Mesothelial cell of epicardium (in vitro differentiated cells): ENCODE results near the gene USH2A. TPM values are rescaled to one million over a fixed set of nuclear protein-coding genes. Genes with fewer than 3 reads are reported as not detected.
"Not testable (repeated sequence)": the region's sequence is repeated elsewhere in the genome, so short reads cannot be mapped to it uniquely, and the experiment has no call there.

ENCODE experiments used
- DNase-seq, 2 experiments: peaks; one replicate each; pipeline ENCODE4 v3.0.0; 2021; ENCODE audit warnings: low spot score in 2 of 2; ENCODE audit not compliant: unreplicated experiment in 2 of 2
- H3K27ac Mint-ChIP-seq: 2 replicates; pipeline ENCODE4 v1.8.0; 2021; ENCODE audit warnings: mixed read lengths
- H3K27me3 Mint-ChIP-seq: 2 replicates; pipeline ENCODE4 v1.8.0; 2021; ENCODE audit warnings: low read depth, mixed read lengths
- H3K36me3 Mint-ChIP-seq: 2 replicates; pipeline ENCODE4 v1.8.0; 2021; ENCODE audit warnings: mixed read lengths
- H3K4me1 Mint-ChIP-seq: 2 replicates; pipeline ENCODE4 v1.8.0; 2021; ENCODE audit warnings: mixed read lengths
- H3K4me3 Mint-ChIP-seq: 2 replicates; pipeline ENCODE4 v1.8.0; 2021; ENCODE audit warnings: mild to moderate bottlenecking, moderate library complexity, mixed read lengths
- H3K9me3 Mint-ChIP-seq: 2 replicates; pipeline ENCODE4 v1.8.0; 2021; ENCODE audit warnings: mixed read lengths
- total RNA-seq: library from RNA; stranded (reverse); gene quantifications from 3 replicates; pipeline ENCODE4 v1.2.1, GENCODE V29; 2021
- TF ChIP-seq, protein P1 (sequence below): fragments of 200-600 bp; sonication (generic); IDR thresholded peaks from one replicate; pipeline ENCODE4 v1.5.0; 2021; ENCODE audit warnings: antibody characterized with exemption; ENCODE audit not compliant: unreplicated experiment

The USH2A gene
- total RNA-seq, 1 donor from 2014 or later = 0.02 TPM

DNA sequence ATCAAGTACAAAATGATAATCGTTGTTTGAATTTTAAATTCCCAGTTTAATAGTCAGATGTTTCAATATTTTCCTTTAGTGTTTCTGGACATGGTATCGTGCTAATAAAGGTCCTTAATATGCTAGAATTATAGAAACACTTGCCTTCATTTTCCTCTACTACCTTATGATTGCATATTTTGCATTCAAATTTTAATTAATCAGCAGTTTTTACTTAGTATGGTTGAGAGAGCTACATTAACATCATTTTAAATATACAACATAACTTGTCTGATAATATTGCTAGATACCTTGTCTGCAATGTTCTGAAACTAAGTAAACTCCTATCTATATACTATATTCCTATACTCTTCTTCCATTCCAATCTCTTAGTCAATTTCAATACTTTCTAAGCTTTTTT lies 66.3 kb downstream of the USH2A start:
- H3K4me3 Mint-ChIP-seq = no peak overlapping the region
- TF ChIP-seq, protein P1, sequence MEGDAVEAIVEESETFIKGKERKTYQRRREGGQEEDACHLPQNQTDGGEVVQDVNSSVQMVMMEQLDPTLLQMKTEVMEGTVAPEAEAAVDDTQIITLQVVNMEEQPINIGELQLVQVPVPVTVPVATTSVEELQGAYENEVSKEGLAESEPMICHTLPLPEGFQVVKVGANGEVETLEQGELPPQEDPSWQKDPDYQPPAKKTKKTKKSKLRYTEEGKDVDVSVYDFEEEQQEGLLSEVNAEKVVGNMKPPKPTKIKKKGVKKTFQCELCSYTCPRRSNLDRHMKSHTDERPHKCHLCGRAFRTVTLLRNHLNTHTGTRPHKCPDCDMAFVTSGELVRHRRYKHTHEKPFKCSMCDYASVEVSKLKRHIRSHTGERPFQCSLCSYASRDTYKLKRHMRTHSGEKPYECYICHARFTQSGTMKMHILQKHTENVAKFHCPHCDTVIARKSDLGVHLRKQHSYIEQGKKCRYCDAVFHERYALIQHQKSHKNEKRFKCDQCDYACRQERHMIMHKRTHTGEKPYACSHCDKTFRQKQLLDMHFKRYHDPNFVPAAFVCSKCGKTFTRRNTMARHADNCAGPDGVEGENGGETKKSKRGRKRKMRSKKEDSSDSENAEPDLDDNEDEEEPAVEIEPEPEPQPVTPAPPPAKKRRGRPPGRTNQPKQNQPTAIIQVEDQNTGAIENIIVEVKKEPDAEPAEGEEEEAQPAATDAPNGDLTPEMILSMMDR = no peak
- H3K27ac Mint-ChIP-seq = no peak overlapping the region
- no peak for DNase-seq
- H3K36me3 Mint-ChIP-seq = no peaks in the 10 kb centered on the region
- no peaks in the 10 kb centered on the region for H3K4me1 Mint-ChIP-seq
- H3K9me3 Mint-ChIP-seq = no peaks in the 10 kb centered on the region
- peaks cover 2% of the 10 kb centered on the region for H3K27me3 Mint-ChIP-seq

DNA sequence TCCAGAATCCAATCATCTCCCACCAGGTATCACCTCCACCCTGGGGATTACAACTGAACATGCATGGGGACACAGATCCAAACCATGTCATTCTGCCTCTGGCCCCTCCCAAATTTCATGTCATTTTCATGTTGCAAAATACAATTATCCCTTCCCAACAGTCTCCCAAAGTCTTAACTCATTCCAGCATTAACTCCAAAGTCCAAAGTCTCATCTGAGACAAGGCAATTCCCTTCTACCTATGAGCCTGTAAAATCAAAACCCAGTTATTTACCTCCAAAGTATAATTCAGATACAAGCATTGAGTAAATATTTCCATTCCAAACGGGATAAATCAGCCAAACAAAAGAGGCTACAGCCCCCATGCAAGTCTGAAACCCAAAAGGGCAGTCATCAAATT lies 73.1 kb downstream of the USH2A start:
- Mint-ChIP-seq H3K4me1 (no peaks in the 10 kb centered on the region), H3K9me3 (peaks cover 15% of the 10 kb centered on the region), H3K27ac (no peak overlapping the region), H3K27me3 (no peaks in the 10 kb centered on the region), H3K4me3 (no peak overlapping the region), H3K36me3 (peaks cover 2% of the 10 kb centered on the region)
- TF ChIP-seq, protein P1 = no peak
- no peak for DNase-seq

DNA sequence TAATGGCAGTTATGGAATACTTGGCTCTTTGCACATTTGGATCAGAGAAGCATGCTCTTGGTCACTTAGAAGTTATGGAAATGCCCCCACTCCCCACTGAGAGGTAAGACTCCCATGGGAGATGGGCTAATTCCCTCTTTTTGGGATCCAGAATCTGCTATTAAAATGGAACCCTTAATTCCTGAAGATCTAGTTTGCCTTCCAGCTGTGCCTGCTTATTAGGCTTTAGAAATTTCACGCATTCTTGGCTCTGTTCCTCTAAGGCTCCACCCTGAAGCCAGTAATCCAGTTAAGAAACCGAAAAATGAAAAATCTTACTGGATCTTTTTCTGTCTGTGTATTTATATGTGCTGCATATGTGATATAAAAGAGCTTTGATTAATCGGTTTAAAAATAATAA lies 76.7 kb downstream of the USH2A start:
- Mint-ChIP-seq H3K4me3 (no peak overlapping the region), H3K27ac (no peak overlapping the region), H3K27me3 (no peaks in the 10 kb centered on the region), H3K9me3 (peaks cover 22% of the 10 kb centered on the region), H3K4me1 (no peaks in the 10 kb centered on the region), H3K36me3 (peaks cover 2% of the 10 kb centered on the region)
- TF ChIP-seq, protein P1 = no peak
- no peak for DNase-seq

DNA sequence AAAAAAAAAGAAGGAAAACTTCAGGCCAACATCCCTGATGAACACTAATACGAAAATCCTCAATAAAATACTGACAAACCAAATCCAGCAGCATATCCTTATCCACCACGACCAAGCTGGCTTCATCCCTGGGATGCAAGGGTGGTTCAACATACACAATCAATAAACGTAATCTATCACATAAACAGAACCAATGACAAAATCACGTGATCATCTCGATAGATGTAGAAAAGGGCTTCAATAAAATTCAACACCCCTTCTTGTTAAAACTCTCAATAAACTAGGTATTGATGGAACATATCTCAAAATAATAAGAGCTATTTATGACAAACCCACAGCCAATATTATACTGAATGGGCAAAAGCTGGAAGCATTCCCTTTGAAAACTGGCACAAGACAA lies 82.7 kb downstream of the USH2A start:
- peaks cover 28% of the 10 kb centered on the region for H3K9me3 Mint-ChIP-seq
- H3K4me3 Mint-ChIP-seq, H3K27me3 Mint-ChIP-seq, H3K4me1 Mint-ChIP-seq, H3K36me3 Mint-ChIP-seq, DNase-seq, H3K27ac Mint-ChIP-seq: not testable (repeated sequence)

DNA sequence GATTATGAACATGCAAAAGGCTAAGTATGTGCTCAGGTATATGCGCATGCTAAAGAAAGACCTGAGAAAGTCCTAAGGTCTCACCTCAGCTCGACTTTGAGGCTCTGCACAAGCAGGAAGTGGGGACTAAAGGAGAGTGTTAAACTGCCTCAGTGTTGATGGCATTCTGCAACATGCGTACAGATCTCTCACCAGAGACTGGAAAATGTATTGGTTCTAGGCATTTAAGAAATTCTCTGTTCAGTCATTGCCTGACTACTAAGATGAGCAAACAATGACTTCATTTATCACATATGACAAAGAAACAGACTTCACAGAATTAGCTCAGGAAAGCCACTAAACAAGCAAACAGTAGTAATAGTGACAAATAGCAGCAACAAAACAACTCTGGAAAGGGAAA lies 90.8 kb downstream of the USH2A start:
- Mint-ChIP-seq H3K27me3 (no peaks in the 10 kb centered on the region), H3K4me1 (no peaks in the 10 kb centered on the region), H3K36me3 (peaks cover 3% of the 10 kb centered on the region), H3K4me3 (no peak overlapping the region), H3K27ac (no peak overlapping the region), H3K9me3 (peaks cover 26% of the 10 kb centered on the region)
- no peak for DNase-seq
- TF ChIP-seq, protein P1 = no peak

DNA sequence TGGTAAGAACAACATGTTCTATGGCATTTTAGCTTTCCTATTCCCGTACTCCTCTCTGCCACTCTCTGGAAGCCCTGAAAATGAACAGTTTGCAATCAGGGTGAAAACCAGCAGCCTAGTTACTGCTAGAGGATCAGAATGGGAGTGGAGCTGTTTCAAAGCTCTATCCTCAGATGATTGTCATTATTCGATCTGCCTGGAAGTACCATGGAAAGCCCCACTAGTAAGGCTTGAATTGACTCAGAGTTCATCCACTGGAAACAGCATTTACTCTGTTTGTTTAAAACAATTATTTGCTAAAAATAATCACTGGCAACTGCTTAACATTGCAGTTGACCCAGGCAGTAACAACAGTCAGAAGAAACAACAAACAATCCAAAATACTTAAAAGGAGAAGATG lies 91.2 kb downstream of the USH2A start:
- peaks cover 26% of the 10 kb centered on the region for H3K9me3 Mint-ChIP-seq
- peaks cover 3% of the 10 kb centered on the region for H3K36me3 Mint-ChIP-seq
- no peak overlapping the region for H3K27ac Mint-ChIP-seq
- DNase-seq = no peak
- no peaks in the 10 kb centered on the region for H3K27me3 Mint-ChIP-seq
- no peaks in the 10 kb centered on the region for H3K4me1 Mint-ChIP-seq
- H3K4me3 Mint-ChIP-seq = no peak overlapping the region
- TF ChIP-seq, protein P1 = no peak
